ENCODE measurements around the gene FRY.
A peak's percentile ranks its signal among the peaks of the same experiment; 100 is the strongest.

Gene FRY

GRCh38 chr13:32035716-32036115 lies 4.1 kb downstream of the FRY start:
- no peak overlapping the region for H3K4me3 ChIP-seq (ENCODE audit: low read length)
- H3K79me2 ChIP-seq (ENCODE audit: low read length) = no peaks in the 10 kb centered on the region
- peaks cover 17% of the 10 kb centered on the region for H3K27me3 ChIP-seq (ENCODE audit: low read depth, low read length)
- no peak overlapping the region for H2AFZ ChIP-seq (ENCODE audit: low read depth, low read length)
- H4K20me1 ChIP-seq (ENCODE audit: insufficient read depth, low read length) = no peaks in the 10 kb centered on the region
- no peak for TF ChIP-seq EZH2phosphoT487 (IDR thresholded peaks at IDR 0.05; ENCODE audit: low read depth)
- TF ChIP-seq, protein P1, sequence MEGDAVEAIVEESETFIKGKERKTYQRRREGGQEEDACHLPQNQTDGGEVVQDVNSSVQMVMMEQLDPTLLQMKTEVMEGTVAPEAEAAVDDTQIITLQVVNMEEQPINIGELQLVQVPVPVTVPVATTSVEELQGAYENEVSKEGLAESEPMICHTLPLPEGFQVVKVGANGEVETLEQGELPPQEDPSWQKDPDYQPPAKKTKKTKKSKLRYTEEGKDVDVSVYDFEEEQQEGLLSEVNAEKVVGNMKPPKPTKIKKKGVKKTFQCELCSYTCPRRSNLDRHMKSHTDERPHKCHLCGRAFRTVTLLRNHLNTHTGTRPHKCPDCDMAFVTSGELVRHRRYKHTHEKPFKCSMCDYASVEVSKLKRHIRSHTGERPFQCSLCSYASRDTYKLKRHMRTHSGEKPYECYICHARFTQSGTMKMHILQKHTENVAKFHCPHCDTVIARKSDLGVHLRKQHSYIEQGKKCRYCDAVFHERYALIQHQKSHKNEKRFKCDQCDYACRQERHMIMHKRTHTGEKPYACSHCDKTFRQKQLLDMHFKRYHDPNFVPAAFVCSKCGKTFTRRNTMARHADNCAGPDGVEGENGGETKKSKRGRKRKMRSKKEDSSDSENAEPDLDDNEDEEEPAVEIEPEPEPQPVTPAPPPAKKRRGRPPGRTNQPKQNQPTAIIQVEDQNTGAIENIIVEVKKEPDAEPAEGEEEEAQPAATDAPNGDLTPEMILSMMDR (IDR thresholded peaks at IDR 0.05; ENCODE audit: low read depth, low read length) = no peak
- H3K36me3 ChIP-seq (replicated peaks; ENCODE audit: low read depth, low read length) = no peaks in the 10 kb centered on the region
- no peak overlapping the region for H3K4me2 ChIP-seq (ENCODE audit: low read length)
- no peak overlapping the region for H3K9ac ChIP-seq (ENCODE audit: low read length)
- H3K27ac ChIP-seq (ENCODE audit: low read length) = no peak overlapping the region
- H3K4me1 ChIP-seq (ENCODE audit: low read length) = peaks cover 4% of the 10 kb centered on the region; the same call in 1 of the 2 replicates
- H3K9me3 ChIP-seq (ENCODE audit: insufficient read depth, low read length) = no peaks in the 10 kb centered on the region

DNA sequence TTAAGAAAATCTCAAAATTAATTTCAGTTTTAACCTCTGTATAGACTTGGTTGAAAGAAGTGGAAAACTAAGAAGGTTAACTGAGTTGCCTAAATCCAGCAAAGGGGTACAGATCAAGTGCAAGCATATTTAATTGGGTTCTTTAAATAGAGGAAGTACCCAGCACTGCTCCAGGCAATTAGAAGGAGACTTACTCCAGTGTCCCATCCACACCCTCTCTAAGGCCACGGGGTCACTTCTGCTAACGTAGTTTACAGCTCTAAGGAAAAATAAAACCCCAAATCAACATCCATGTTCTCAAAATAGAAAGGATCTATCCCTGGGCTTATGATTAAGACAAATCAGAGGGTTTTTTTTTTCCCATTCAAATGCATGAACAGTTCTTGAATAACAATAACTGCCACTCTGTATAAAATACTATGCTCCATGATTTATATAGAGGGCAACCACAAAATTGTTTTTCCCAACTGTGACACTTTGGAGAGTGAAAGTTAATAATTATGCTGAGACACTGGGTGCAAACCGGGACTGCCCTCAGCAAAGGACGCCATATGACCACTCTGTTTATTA lies 4.6 kb downstream of the FRY start:
- Histone ChIP-seq H3K79me2 (ENCODE audit: low read length) (no peaks in the 10 kb centered on the region), H3K4me2 (ENCODE audit: low read length) (peak overlapping the region; percentile 34; the same call in 1 of the 2 replicates), H3K4me1 (ENCODE audit: low read length) (peaks cover 3% of the 10 kb centered on the region; the same call in 1 of the 2 replicates), H3K9me3 (ENCODE audit: insufficient read depth, low read length) (no peaks in the 10 kb centered on the region), H2AFZ (ENCODE audit: low read depth, low read length) (no peak overlapping the region), H3K4me3 (ENCODE audit: low read length) (no peak overlapping the region), H3K9ac (ENCODE audit: low read length) (no peak overlapping the region), H4K20me1 (ENCODE audit: insufficient read depth, low read length) (no peaks in the 10 kb centered on the region), H3K27me3 (ENCODE audit: low read depth, low read length) (peaks cover 15% of the 10 kb centered on the region), H3K36me3 (replicated peaks; ENCODE audit: low read depth, low read length) (no peaks in the 10 kb centered on the region), H3K27ac (ENCODE audit: low read length) (no peak overlapping the region)
- TF ChIP-seq, protein P1 (IDR thresholded peaks at IDR 0.05; ENCODE audit: low read depth, low read length) = no peak
- no peak for TF ChIP-seq EZH2phosphoT487 (IDR thresholded peaks at IDR 0.05; ENCODE audit: low read depth)

- H3K36me3 ChIP-seq (replicated peaks; ENCODE audit: low read depth, low read length) = no peaks in the 10 kb centered on the region
- H3K9me3 ChIP-seq (ENCODE audit: insufficient read depth, low read length) = no peaks in the 10 kb centered on the region
- H4K20me1 ChIP-seq (ENCODE audit: insufficient read depth, low read length) = no peaks in the 10 kb centered on the region
- 0 out of 2 replicates have a peak overlapping the region, but pooled peaks have one; percentile 15 for H2AFZ ChIP-seq (ENCODE audit: low read depth, low read length)
- no peak overlapping the region for H3K27ac ChIP-seq (ENCODE audit: low read length)
- H3K4me1 ChIP-seq (ENCODE audit: low read length) = peaks cover 7% of the 10 kb centered on the region; the same call in 1 of the 2 replicates
- H3K9ac ChIP-seq (ENCODE audit: low read length) = no peak overlapping the region
- peak overlapping the region; percentile 34; the same call in 1 of the 2 replicates for H3K4me2 ChIP-seq (ENCODE audit: low read length)
- no peak overlapping the region for H3K4me3 ChIP-seq (ENCODE audit: low read length)
- TF ChIP-seq, protein P1 (IDR thresholded peaks at IDR 0.05; ENCODE audit: low read depth, low read length) = no peak
- TF ChIP-seq EZH2phosphoT487 (IDR thresholded peaks at IDR 0.05; ENCODE audit: low read depth) = no peak
- H3K79me2 ChIP-seq (ENCODE audit: low read length) = no peaks in the 10 kb centered on the region
- peaks cover 15% of the 10 kb centered on the region for H3K27me3 ChIP-seq (ENCODE audit: low read depth, low read length)
Observed at GRCh38 chr13:32036757-32037156, 5.2 kb downstream of the FRY start.

DNA sequence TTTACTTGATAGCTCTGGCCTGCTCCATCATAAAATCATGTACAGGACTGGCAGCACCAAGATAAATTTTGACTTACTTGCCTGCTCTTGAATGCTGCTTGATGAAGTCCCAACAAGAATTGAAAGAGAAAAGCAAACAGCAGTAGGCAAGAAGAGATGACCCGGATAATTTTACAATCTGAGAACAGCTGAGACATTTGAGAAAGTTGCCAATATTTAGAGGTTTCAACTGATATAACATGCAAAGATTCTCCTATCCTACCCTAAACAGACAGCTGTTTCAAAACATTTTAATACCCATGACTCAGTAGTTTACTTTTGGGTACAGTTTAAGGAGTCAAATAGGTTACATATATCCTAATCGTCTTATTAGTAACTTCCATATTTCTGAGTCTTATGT lies 5.9 kb downstream of the FRY start:
- TF ChIP-seq EZH2phosphoT487 (IDR thresholded peaks at IDR 0.05; ENCODE audit: low read depth) = no peak
- TF ChIP-seq, protein P1 (IDR thresholded peaks at IDR 0.05; ENCODE audit: low read depth, low read length) = no peak
- no peaks in the 10 kb centered on the region for H3K79me2 ChIP-seq (ENCODE audit: low read length)
- H2AFZ ChIP-seq (ENCODE audit: low read depth, low read length) = no peak overlapping the region
- H3K27ac ChIP-seq (ENCODE audit: low read length) = no peak overlapping the region
- no peak overlapping the region for H3K9ac ChIP-seq (ENCODE audit: low read length)
- H3K9me3 ChIP-seq (ENCODE audit: insufficient read depth, low read length) = no peaks in the 10 kb centered on the region
- no peak overlapping the region for H3K4me2 ChIP-seq (ENCODE audit: low read length)
- peaks cover 5% of the 10 kb centered on the region; the same call in 1 of the 2 replicates for H3K4me1 ChIP-seq (ENCODE audit: low read length)
- peaks cover 9% of the 10 kb centered on the region for H3K27me3 ChIP-seq (ENCODE audit: low read depth, low read length)
- no peaks in the 10 kb centered on the region for H3K36me3 ChIP-seq (replicated peaks; ENCODE audit: low read depth, low read length)
- no peaks in the 10 kb centered on the region for H4K20me1 ChIP-seq (ENCODE audit: insufficient read depth, low read length)
- H3K4me3 ChIP-seq (ENCODE audit: low read length) = no peak overlapping the region
